ENCODE results near the gene DOP1A. TPM values are rescaled to one million over a fixed set of nuclear protein-coding genes. Genes with fewer than 3 reads are reported as not detected.

Gene DOP1A
- total and polyA plus RNA-seq, 2 of the 4 experiments (the other 2 are of a cell fraction), result 6.0 to 32.4 TPM

- H3K18ac ChIP-seq (ENCODE audit: low read depth, low read length), result no peak overlapping the region
- DNase-seq (no peak), ATAC-seq (ENCODE audit: low read depth) (no peak)
- H3K23ac ChIP-seq (ENCODE audit: low read depth, low read length), result no peak overlapping the region
- BruUV-seq (replicated peaks), result no TSS peak
- no CpG with 5 or more reads among the region's 1 CpG for WGBS, 2 experiments (ENCODE audit: extremely low coverage in 2 of 2, insufficient read length in 1 of 2)
- no peaks in the 10 kb centered on the region for H4K20me1 ChIP-seq (ENCODE audit: insufficient read depth, low read length)
- H2AK9ac ChIP-seq (replicated peaks; ENCODE audit: low read depth, low read length, poor library complexity), result no peak overlapping the region
- ChIA-PET POLR2A (ENCODE audit: unreplicated experiment) (interaction anchor here (0.5 to 0.6 kb wide), 2 partner anchors 129 to 330 kb away, joined by 4 to 6 read pairs; no protein-coding TSS in a partner anchor), CTCF (no interaction called here)
- H3K27ac ChIP-seq (ENCODE audit: insufficient read depth, low read length), result no peak overlapping the region
- no peaks in the 10 kb centered on the region for H3K79me1 ChIP-seq (ENCODE audit: low read depth in 1 of 2, low read length in 2 of 2)
- H2BK120ac ChIP-seq (ENCODE audit: low read depth, low read length), result no peak overlapping the region
- peaks cover 4% of the 10 kb centered on the region; the same call in 1 of the 2 replicates for H3K36me3 ChIP-seq (ENCODE audit: control insufficient read depth, insufficient read depth, low read length)
- no peak overlapping the region for H2BK15ac ChIP-seq (ENCODE audit: low read depth, low read length)
- H3K9me1 ChIP-seq (ENCODE audit: insufficient read depth, low read length), result 0 out of 2 replicates have a peak, but pooled peaks cover 4% of the 10 kb centered on the region
- dilution Hi-C loops (cut with HindIII; ENCODE audit: low sequenced_read_pairs, unreplicated experiment) (no loop called here), in situ Hi-C loops (cut with MboI; ENCODE audit: low sequenced_read_pairs) (no loop called here), intact Hi-C loops (cut with micrococcal nuclease) (no loop called here)
- H3K56ac ChIP-seq (ENCODE audit: extremely low read depth, insufficient read depth, low read length), result no peak overlapping the region
- H2BK20ac ChIP-seq (ENCODE audit: low read depth, low read length), result no peak overlapping the region
- H2BK5ac ChIP-seq (ENCODE audit: low read depth, low read length, poor library complexity, severe bottlenecking), result no peak overlapping the region
- H4K8ac ChIP-seq (ENCODE audit: low read depth in 2 of 2, low read length in 2 of 2), result no peak overlapping the region
- no peak overlapping the region for H3K4ac ChIP-seq (ENCODE audit: low read depth, low read length)
- H2AFZ ChIP-seq (replicated peaks; ENCODE audit: low read length, poor library complexity), result no peak overlapping the region
- no peaks in the 10 kb centered on the region for H3K9me3 ChIP-seq (ENCODE audit: control insufficient read depth, insufficient read depth, low read length)
- no peak overlapping the region for H3K4me2 ChIP-seq (ENCODE audit: low read depth, low read length)
- H2AK5ac ChIP-seq (ENCODE audit: low read depth, low read length), result no peak overlapping the region
- H3K14ac ChIP-seq (replicated peaks; ENCODE audit: low read depth, low read length), result no peak overlapping the region
- TF ChIP-seq NFE2L2 (IDR thresholded peaks at IDR 0.05; ENCODE audit: low read depth, low read length), result no peak
- no peak for TF ChIP-seq POLR2A (IDR thresholded peaks at IDR 0.05; ENCODE audit: low read depth, low read length)
- peak; percentile 99 for TF ChIP-seq MAFK (IDR thresholded peaks at IDR 0.05; ENCODE audit: low read depth, low read length)
- TF ChIP-seq MXI1 (IDR thresholded peaks at IDR 0.05; ENCODE audit: borderline replicate concordance, low read depth, low read length), result no peak
- TF ChIP-seq CTCF (conservative IDR thresholded peaks at IDR 0.05; ENCODE audit: low read depth, low read length), result no peak
- H3K4me1 ChIP-seq (ENCODE audit: control insufficient read depth, insufficient read depth, low read length), result no peaks in the 10 kb centered on the region
- H3K27me3 ChIP-seq (ENCODE audit: control insufficient read depth, insufficient read depth, low read length), result no peaks in the 10 kb centered on the region
- H4K5ac ChIP-seq (ENCODE audit: low read depth, low read length), result no peak overlapping the region
- no peak overlapping the region for H3K4me3 ChIP-seq (ENCODE audit: insufficient read depth, low read depth, low read length)
- no peak overlapping the region for H3K9ac ChIP-seq (ENCODE audit: low read depth, low read length)
- no peak overlapping the region for H4K91ac ChIP-seq (ENCODE audit: insufficient read depth, low read depth, low read length)
Measured at GRCh38 chr6:83152913-83153312, 85.4 kb downstream of the DOP1A start.

Measured in IMR-90 (cell line).